HG03342 (cell line): ENCODE measurements around the gene SIRPB2.
"Not testable (repeated sequence)": the region's sequence is repeated elsewhere in the genome, so short reads cannot be mapped to it uniquely, and the experiment has no call there.

Experiments used
- ATAC-seq: cut with Tn5 transposase; IDR thresholded peaks from one replicate; pipeline ENCODE4 v1.9.1; 2021; ENCODE audit warnings: mild to moderate bottlenecking, moderate library complexity; ENCODE audit not compliant: unreplicated experiment

Gene SIRPB2

DNA sequence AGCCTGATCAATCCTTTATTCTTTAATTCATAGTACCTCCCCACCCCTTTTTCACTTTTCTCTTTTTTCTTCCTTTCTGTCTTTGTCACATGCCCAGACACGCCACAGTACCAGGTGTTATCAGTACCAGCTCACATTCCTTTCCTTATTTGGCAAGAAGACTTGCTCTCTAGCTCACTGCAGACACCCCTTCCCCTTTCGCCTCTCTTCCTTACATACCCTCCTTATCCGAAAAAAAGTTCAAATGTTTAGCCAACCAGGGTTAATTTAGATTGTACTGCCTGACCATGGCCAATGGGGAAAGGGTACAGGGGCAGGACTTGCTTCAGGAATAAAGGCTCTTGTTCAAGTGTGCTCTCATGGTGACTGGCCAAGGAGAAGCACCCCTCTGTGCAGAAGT lies 9.3 kb upstream of the SIRPB2 start:
- ATAC-seq: no peak

DNA sequence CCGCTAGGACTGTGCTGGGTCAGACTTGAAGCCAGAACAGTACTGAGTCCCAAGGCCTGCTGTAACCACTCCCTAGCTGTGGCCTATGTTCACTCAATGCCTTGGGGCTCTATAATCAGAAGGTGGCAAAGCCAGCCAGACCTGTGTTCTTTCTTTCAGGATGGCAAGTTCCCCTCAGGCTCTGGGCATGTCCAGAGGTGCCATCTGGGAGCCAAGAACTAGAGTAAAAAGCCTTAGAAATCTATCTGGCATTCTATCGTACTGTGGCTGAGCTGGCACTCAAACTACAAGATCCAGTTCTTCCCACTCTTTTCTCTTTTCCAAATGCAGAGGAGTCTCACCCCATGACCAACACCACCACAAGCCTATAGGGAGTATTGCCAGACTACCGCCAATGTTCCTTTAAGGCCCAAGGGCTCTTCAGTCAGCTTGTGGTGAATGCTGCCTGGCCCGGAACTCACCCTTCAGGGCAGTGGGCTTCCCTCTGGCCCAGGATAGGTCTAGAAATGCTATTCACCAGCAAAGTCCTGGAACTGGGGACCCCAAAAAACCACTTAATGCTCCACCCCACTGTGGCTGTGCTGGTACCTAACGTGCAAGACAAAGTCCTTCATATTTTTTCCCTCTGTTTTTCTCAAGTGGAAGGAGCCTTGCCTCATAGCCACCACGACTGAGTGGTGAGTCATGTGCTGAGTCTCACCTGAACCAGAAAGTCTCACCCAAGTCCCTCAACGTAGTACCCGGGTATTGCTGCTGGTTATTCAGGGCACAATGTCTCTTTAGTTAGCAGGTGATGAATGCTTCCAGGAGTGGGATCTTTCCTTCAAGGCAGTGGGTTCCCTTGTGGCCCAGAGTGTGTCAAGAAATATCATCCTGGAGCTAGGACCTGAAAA lies 8.6 kb upstream of the SIRPB2 start:
- ATAC-seq: no peak

DNA sequence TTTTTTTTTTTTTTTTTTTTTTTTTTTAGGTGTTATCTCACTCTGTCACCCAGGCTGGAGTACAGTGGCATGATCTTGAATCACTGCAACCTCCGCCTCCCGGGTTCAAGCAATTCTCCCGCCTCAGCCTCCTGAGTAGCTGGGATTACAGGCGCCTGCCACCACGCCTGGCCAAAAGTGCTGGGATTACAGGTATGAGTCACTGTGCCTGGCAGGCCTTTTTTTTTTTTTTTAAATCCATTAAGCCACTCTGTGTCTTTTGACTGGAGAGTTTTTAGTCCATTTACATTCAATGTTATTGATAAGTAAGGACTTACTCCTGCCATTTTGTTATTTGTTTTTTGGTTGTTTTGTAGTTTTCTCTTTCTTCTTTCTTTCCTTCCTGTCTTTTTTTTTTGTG lies 6.2 kb upstream of the SIRPB2 start:
- ATAC-seq: not testable (repeated sequence)

DNA sequence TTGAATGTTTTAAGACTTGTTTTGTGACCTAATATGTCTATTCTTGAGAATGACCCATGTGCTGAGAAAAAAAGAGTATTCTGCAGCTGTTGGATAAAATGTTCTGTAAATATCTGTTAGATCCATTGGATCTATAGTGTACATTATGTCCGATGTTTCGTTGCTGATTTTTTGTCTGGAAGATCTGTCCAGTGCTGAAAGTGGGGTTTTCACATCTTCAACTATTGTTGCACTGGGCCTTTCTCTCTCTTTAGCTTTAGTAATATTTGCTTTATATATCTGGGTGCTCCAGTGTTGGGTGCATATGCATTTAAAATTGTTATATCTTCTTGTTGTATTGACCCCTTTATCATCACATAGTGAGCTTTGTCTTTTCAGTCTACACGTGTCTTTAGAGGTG lies 5.7 kb upstream of the SIRPB2 start:
- ATAC-seq: no peak

DNA sequence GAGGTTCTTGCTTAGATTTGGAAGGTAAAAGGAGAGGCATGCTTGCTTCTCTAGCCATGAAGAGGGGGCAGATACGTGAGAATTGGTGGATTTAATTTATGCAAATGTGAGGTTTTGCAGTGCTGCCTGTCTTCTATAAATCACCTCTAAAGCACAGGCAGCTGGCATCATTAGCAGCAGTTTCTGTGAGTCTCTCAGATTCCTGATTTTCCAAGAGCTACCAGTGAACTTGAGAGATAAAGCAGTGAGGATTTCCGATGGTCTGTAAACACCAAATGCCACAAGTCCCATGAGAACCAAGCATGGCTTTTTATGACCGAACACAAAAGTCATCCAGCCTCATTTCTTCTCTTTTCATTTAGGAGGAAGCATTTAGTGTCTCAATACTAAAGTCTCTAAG lies 3.2 kb upstream of the SIRPB2 start:
- no peak for ATAC-seq

DNA sequence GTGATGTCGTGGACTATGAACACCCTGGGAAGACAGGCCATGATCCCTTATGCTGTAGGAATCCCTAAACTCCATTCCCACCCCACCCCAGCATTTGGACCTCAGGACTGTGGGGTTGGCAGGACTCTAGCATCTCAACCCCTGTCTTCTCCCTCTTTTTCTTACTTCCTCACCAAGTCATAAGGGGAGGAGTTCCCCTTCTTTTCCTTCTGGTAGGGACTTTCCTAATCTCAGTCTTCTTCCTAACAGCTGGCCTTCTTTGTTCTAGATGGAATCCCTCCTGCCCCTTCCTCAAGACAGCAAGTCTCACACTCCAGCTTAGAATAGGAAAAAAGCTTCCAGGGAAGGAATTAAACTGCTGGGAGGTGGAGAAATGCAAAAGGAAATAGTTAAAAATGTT lies 2.3 kb upstream of the SIRPB2 start:
- no peak for ATAC-seq

DNA sequence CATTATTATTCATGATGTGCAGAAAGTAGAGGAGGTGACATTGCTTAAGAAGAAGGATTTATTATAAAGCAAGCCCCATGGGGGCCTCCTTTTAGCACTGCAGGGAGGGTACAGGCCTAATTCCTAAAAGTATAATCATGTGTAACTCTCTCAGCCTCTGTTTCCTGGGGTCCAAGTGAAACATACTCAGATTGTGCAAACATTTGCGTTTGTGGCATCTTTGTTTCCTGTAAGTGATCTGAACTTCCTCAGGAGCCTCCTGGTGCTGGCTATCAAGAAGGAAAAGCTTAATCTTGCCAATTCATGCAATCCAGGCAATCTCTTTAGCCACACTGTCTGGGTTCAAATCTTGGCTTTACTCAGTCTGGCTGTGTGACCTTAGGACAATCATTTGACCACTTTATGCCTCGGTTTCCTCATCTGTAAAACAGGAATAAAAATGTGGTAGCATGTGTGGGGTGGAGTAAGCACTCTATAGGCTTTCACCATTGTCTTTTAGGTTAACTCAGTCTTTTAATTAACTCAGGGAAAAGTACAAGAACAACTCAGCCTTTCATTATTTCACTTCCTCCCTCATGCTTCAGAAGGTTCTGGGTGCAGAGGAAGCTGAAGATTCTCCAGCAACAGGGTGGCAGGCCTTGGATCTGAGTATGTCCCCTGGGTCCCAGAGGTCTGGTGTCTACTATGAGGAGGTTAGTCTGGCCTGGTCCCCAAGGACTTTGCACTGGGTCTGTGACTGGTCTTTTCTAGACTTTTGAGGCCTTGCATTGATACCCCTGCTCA lies 831 bp upstream of the SIRPB2 start:
- ATAC-seq: no peak

DNA sequence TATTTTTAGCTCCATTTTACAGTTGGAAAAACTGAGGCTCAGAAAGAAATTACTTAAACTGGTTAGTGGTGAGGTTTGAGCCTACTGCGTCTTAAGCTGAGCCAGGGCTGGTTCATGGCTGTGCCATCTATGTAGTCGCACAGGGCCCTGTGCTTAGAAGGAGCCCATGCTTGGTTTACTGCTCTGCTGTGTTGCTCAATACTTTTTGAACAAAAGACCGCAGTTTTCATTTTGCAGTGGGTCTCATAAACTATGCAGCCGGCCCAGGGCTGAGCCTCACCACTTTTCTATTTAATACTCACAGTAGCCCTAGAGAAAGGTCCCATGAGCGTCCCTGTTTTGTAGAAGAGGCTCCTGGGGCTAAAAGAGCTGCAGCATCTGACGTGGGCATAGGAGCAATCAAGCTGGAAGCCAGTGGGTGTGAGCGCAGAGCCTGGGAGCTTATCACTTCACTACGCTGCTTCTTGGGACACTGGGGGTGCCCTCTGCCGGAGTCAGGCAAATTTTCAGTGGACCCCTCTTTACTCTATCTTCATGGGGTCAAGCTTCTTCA lies 501 bp downstream of the SIRPB2 start:
- ATAC-seq: no peak

DNA sequence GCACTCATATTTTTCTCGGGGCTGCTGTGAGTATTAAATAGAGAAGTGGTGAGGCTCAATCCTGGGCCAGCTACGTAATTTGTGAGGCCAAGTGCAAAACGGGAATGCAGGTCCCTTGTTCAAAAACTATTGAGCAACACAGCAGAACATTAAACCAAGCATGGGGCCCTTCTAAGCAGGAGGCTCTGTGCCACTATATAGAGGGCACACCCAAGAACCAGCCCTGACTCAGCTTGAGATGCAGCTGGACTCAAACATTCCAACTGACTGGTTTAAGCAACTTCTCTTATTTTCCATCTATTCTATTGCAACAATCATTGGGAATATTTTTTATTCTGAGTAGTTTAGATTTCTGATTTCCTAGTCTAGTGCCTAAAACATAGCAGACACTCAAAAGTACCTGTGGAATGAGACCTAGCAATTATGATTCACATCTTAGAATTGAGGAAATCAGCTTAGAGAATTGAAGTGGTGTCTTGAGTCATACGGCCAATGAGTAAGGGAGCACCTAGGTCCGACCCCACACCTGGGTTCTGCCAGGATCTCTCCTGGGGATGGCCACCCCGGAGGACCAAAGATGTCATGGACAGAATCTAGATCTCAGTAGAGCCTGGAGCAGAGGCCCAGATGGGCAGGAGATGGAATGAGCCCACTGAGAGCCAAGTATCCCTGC lies 1.3 kb downstream of the SIRPB2 start:
- ATAC-seq: no peak

DNA sequence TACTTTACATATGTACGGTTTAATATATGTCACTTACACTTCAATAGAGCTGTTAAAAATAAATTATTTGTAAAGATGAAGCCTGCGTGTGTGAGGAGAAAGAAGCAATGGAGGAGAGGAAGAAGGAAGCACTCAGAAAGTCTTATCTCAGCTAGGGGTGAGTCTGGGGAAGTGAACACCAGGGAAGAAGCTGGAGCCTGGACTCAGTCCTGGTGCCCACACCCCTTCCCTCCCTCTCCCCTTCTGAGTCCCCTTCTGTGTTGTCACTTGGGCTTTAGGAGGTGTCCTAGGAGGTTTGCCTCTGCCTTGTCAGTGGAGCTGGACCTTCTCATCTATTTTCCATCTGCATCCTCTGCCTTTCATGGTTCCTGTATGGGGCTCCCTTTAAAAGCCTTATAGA lies 1.9 kb downstream of the SIRPB2 start:
- no peak for ATAC-seq

DNA sequence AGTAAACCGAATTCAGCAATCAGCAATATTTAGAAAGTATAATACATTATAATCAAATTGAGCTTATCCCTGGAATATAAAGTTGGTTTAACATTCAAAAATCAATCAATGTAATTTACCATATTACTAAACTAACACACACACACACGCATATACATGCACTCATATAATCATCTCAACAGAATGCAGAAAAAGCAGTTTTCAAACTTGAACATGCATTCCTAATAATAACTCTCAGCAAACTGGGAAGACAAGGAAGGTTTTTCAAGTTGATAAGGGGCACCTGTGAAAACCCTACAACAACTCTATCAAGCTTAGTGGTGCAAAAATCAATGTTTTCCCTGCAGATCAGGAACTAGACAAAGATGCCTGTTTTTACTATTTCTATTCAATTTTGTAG lies 4.7 kb downstream of the SIRPB2 start:
- ATAC-seq: no peak

DNA sequence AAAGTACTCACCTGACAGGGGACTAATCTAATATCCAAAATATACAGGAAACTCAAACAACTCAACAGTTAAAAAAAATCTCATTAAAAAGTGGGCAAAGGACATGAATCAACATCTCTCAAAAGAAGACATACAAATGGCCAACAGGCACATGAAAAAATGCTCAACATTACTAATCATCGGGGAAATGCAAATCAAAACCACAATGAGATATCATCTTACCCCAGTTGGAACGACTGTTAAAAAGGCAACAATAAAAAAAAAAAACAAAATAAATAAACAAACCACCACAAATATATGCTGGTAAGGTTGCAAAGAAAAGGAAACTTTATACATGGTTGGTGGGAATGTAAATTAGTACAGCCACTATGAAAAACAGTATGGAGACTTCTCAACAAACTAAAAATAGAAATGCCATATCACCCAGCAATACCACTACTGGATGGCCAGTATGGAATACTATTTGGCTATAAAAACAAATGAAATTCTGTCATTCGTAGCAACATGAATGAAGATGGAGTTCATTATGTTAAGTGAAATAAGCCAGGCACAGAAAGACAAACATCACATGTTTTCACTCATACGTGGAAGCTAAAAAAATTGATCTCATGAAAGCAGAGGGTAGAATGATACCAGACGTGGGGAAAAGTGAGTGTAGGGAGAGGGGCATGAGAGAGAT lies 6.6 kb downstream of the SIRPB2 start:
- no peak for ATAC-seq

DNA sequence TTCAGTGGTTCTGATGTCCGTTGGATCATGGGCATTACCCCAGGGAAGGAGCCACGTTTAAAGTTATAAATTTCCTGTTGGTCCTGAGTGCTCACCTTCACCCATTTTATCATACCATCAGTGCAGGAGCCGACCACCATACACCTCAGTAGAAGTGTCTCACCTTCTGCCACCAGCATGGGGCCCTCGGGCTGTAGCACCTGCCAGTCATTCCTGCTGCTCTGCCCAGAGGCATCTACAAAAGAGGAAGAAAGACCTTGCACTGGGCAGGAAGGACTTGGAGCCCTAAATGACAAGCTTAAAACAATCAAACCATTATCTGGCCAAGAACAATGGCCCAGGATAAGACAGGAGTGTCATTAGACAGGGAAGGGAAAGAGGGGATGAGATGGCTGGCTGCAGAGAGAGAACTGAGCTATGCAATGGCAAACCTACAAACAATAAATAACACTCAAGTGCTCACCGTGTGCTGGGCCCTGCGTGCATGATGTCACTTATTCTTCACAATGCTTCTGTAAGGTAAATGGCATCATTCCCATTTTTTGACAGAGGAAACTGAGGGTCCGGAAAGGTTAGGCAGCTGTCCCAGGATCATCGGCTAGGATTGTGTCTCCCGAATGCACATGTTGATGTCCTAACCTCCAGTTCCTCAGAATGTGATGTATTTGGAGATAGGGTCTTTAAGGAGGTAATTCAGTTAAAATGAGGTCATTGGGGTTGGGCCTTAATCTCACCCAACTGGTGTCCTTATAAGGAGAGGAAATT lies 11.2 kb downstream of the SIRPB2 start:
- no peak for ATAC-seq

DNA sequence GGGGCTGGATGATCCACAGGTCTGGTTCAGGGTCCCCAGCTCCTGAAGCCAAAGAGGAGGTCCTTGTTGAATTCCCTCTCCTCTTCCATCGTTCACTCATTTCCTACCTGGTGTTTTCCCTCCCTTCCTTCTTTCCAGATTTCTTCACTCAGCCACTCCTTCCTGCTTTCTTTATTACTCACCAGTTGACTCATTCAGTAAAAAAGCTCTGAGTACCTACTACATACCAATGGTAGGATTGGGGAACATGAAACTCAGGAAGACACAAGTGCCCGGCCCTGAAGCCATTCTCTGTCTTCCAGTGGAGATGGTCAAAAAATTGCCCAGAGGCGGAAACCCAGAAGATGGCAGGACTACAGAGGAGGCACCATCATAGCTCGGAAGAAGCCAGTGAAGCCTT lies 12.7 kb downstream of the SIRPB2 start:
- ATAC-seq: no peak

DNA sequence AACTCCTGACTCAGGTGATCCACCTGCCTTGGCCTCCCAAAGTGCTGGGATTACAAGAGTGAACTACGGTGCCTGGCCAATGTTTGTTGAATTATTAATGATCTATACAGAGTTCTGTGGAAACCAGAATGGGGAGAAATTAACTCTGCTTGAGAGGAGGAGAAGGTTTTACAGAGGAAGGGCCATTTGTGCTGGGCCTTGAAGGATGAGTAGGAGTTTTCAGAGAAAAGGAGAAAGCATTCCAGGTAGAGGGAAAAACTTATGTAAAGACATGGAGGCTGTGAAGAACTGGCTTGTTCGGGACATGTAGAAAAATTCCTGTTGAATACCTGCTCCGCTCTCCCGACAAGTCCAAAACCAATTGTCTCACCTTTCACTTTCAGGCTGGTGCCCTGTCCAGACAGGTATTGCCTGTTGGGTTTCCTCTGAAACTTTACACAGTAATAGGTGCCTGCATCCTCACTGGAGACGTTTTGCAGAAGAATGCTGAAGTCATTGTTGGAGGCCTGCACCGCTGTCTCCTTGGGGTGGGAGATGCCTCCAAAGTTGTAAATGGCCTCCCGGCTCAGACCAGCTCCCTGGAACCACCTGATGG lies 13.2 kb downstream of the SIRPB2 start:
- ATAC-seq: no peak

DNA sequence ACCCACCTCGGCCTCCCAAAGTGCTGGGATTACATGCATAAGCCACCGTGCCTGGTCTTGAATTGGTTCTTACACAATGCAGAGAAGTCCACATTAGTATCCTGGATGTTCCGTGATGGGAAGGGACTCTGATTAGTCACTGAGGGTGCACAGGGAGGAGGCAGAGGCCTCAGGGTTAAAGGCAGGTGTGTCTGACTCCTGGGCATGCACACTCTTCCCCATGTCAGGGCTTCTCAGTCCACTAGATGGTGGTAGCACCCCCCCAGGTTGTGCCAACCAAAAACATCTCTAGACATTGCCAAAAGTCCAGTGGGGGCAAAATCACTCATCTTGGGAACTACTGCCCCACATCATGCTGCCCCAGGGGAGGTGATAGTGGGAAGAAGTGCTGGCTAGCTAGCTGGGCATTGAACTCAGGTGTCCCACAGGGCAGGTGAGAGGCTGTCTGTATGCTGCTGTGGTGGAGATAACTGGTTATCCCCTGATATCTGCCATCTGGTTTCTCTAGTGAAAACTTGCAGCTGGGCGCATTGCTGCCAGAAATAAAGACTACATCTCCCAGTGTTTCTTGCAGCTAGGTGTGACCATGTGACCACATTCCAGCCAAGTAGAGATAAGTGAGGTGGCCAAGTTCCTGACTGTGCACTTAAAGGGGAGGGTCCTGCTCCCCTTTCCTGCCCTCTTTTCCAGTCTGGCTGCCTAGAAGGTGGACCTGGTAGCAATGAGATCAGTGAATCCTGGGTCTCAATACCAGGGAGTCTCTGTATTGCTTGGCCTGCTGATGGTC lies 16.2 kb downstream of the SIRPB2 start:
- no peak for ATAC-seq

DNA sequence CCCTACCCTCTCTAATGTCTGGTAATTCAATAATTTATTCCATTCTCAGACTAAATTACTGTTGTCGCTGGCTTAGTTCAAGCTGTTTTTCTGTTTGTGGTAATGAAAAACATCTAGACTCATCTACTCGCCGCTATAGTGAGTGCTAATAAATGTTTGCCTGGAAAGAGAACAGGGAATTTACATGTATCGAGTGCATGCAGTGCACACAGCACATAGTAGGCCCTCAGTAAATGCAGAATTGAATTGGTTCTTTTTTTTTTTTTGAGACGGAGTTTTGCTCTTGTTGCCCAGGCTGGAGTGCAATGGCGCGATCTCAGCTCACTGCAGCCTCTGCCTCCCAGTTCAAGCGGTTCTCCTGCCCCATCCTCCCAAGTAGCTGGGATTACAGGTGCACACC lies 16.9 kb downstream of the SIRPB2 start:
- ATAC-seq: no peak

DNA sequence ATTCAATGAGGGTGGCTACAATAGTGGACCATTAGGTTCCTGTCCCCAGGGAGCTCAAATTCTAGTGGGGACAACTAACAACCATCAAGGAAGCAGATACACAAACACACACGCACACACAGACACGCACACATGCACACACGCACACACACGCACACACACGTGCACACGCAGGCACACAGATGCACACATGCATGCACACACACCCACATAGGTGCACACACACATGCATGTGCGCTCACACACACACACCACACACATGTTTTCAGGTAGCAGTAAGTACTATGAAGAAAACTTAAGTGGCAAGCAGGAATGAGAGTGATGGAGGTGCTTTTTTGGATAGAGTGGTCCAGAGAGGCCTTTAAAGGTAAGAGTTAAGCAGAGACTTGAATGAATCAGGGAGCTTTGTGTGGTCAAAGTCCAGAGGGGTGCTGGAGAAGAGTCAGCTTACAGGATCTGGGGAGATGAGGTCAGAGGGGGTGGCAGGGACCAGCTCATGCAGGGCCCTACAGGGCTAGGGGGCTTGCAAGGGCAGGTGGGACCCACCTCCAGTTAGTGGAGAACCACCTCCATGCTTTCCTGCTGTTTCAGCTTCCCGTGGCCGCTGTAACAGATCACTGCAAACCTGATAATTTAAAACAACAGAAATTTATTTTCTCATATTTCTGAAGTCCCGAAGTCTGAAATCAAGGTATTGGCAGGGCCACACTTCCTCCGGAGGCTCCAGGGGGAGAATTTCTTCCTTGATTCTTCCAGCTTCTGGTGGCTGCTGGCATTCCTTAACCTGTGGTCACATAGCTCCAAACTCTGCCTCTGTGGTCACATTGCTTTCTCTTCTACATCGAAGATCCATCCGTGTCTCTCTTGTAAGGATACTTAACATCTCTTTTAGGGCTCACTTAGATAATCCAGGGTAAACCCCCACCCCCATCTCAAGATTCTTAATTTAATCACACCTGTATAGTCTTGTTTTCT lies 17.7 kb downstream of the SIRPB2 start:
- ATAC-seq: no peak
